ENCODE data around the gene EIF4EBP2. TPM values are rescaled to one million over a fixed set of nuclear protein-coding genes. Genes with fewer than 3 reads are reported as not detected.
A peak's percentile ranks its signal among the peaks of the same experiment; 100 is the strongest.

EIF4EBP2 gene
- total and polyA plus RNA-seq, 2 of the 13 experiments (the other 11 are each of a cell fraction or from before 2014, with no cell fraction given), result 16.9 to 22.0 TPM

GRCh38 chr10:70404036-70404786 lies at the start of gene EIF4EBP2 (continued):
- TF ChIP-seq AFF4 (CRISPR knock-in tag; IDR thresholded peaks at IDR 0.05) (0 out of 2 replicates have a peak, but pooled peaks have one; percentile 49), ATF2 (CRISPR knock-in tag; IDR thresholded peaks at IDR 0.05) (peak; percentile 55; the same call in 1 of the 2 replicates), MEIS2 (CRISPR knock-in tag; IDR thresholded peaks at IDR 0.05) (0 out of 2 replicates have a peak, but pooled peaks have one; percentile 46), KDM6A (CRISPR knock-in tag; IDR thresholded peaks at IDR 0.05; ENCODE audit: low read depth) (no peak), ZIK1 (CRISPR knock-in tag; IDR thresholded peaks at IDR 0.05; ENCODE audit: borderline replicate concordance, low read depth) (0 out of 2 replicates have a peak, but pooled peaks have one; percentile 66), KAT8 (CRISPR knock-in tag; IDR thresholded peaks at IDR 0.05) (peak; percentile 85), HINFP (CRISPR knock-in tag; IDR thresholded peaks at IDR 0.05; ENCODE audit: low read depth) (0 out of 2 replicates have a peak, but pooled peaks have one; percentile 62), TFDP1 (CRISPR knock-in tag; IDR thresholded peaks at IDR 0.05; ENCODE audit: borderline replicate concordance) (peak; percentile 98), PAX8 (CRISPR knock-in tag; IDR thresholded peaks at IDR 0.05; ENCODE audit: borderline replicate concordance) (peak; percentile 66; the same call in 1 of the 2 replicates), ZNF724P (CRISPR knock-in tag; IDR thresholded peaks at IDR 0.05; ENCODE audit: borderline replicate concordance) (0 out of 2 replicates have a peak, but pooled peaks have one; percentile 33), ZFY (CRISPR knock-in tag; IDR thresholded peaks at IDR 0.05) (peak; percentile 83), ZBTB3 (CRISPR knock-in tag; IDR thresholded peaks at IDR 0.05; ENCODE audit: borderline replicate concordance, low read depth) (no peak; the same call in 1 of the 2 replicates), NONO (IDR thresholded peaks at IDR 0.05) (no peak), NONO (CRISPR knock-in tag; conservative IDR thresholded peaks at IDR 0.05) (peak; percentile 82), ZNF446 (CRISPR knock-in tag; IDR thresholded peaks at IDR 0.05) (peak; percentile 81), FOXO1 (CRISPR knock-in tag; IDR thresholded peaks at IDR 0.05) (peak; percentile 55; the same call in 1 of the 2 replicates), CTCF (CRISPR knock-in tag; IDR thresholded peaks at IDR 0.05) (peak; percentile 31; the same call in 1 of the 2 replicates), HDAC2 (CRISPR knock-in tag; IDR thresholded peaks at IDR 0.05) (0 out of 2 replicates have a peak, but pooled peaks have one; percentile 12), GABPA (IDR thresholded peaks at IDR 0.05; ENCODE audit: low read depth, low read length) (peak; percentile 86), GABPA (CRISPR knock-in tag; IDR thresholded peaks at IDR 0.05; ENCODE audit: low read depth) (peak; percentile 92)
